SK-N-SH treated with all-trans-retinoic acid at 6 μM for 48 hours (cell line): ENCODE data around the gene SLC51B.

Experiments
- ATAC-seq: fragments of 200-7000 bp; cut with Tn5 transposase; 3 replicates; pipeline ENCODE4 v1.9.1; 2020; ENCODE audit warnings: mild to moderate bottlenecking, moderate library complexity
- ARNTL ChIP-seq: fragments of 450-650 bp; formaldehyde crosslinking; IDR thresholded peaks from 2 replicates; pipeline ENCODE4 v1.5.0; 2020; ENCODE audit warnings: low read depth, mild to moderate bottlenecking, moderate library complexity, borderline replicate concordance
- BACH2 ChIP-seq: fragments of 250-450 bp; sonication (Bioruptor Pico); IDR thresholded peaks from 2 replicates; pipeline ENCODE4 v1.9.0; 2021; ENCODE audit warnings: mild to moderate bottlenecking, borderline replicate concordance
- CSDC2 ChIP-seq: fragments of 250-450 bp; sonication (Bioruptor Pico); IDR thresholded peaks from 2 replicates; pipeline ENCODE4 v1.5.0; 2020; ENCODE audit warnings: mild to moderate bottlenecking, moderate library complexity
- ESRRG ChIP-seq: fragments of 250-450 bp; sonication (Bioruptor Pico); IDR thresholded peaks from 2 replicates; pipeline ENCODE4 v1.6.1; 2021; ENCODE audit warnings: mild to moderate bottlenecking
- GLIS3 ChIP-seq: fragments of 250-450 bp; sonication (Bioruptor Pico); IDR thresholded peaks from 2 replicates; pipeline ENCODE4 v1.5.0; 2020; ENCODE audit warnings: mild to moderate bottlenecking, moderate library complexity
- OSR1 ChIP-seq: fragments of 250-450 bp; sonication (Bioruptor Pico); IDR thresholded peaks from 2 replicates; pipeline ENCODE4 v1.8.0; 2022; ENCODE audit warnings: moderate library complexity, mild to moderate bottlenecking, inconsistent platforms
- PPARA ChIP-seq: fragments of 250-450 bp; sonication (Bioruptor Pico); IDR thresholded peaks from 2 replicates; pipeline ENCODE4 v1.5.0; 2020; ENCODE audit warnings: mild to moderate bottlenecking, borderline replicate concordance
- RARB ChIP-seq: fragments of 250-450 bp; sonication (Bioruptor Pico); IDR thresholded peaks from 2 replicates; pipeline ENCODE4 v1.8.0; 2021; ENCODE audit warnings: mild to moderate bottlenecking, moderate library complexity
- SNAI2 ChIP-seq: fragments of 250-450 bp; sonication (Bioruptor Pico); IDR thresholded peaks from 2 replicates; pipeline ENCODE4 v1.5.0; 2020; ENCODE audit warnings: mild to moderate bottlenecking, moderate library complexity
- TCF4 ChIP-seq: fragments of 250-450 bp; sonication (Bioruptor Pico); IDR thresholded peaks from 2 replicates; pipeline ENCODE4 v1.8.0; 2021; ENCODE audit warnings: mild to moderate bottlenecking, moderate library complexity, borderline replicate concordance
- TOX ChIP-seq: fragments of 250-450 bp; sonication (Bioruptor Pico); IDR thresholded peaks from 2 replicates; pipeline ENCODE4 v1.8.0; 2021; ENCODE audit warnings: mild to moderate bottlenecking, moderate library complexity, borderline replicate concordance
- ZC3H10 ChIP-seq: fragments of 250-450 bp; sonication (Bioruptor Pico); IDR thresholded peaks from 2 replicates; pipeline ENCODE4 v1.5.1; 2021; ENCODE audit warnings: mild to moderate bottlenecking, moderate library complexity
- ZFP30 ChIP-seq: fragments of 450-650 bp; formaldehyde crosslinking; IDR thresholded peaks from 2 replicates; pipeline ENCODE4 v1.5.0; 2022; ENCODE audit warnings: mild to moderate bottlenecking, moderate library complexity
- ZNF565 ChIP-seq: fragments of 450-650 bp; formaldehyde crosslinking; conservative IDR thresholded peaks from 2 replicates; pipeline ENCODE4 v1.5.0; 2020; ENCODE audit warnings: low read depth, mild to moderate bottlenecking, moderate library complexity
- ZNF70 ChIP-seq: fragments of 450-650 bp; formaldehyde crosslinking; IDR thresholded peaks from 2 replicates; pipeline ENCODE4 v1.5.0; 2020; ENCODE audit warnings: mild to moderate bottlenecking, moderate library complexity
- TF ChIP-seq, protein P1 (sequence below): fragments of 250-450 bp; sonication (Bioruptor Pico); IDR thresholded peaks from 2 replicates; pipeline ENCODE4 v1.5.1; 2020; ENCODE audit warnings: low read depth, mild to moderate bottlenecking, moderate library complexity
- TF ChIP-seq, protein P2 (sequence below): fragments of 250-450 bp; sonication (Bioruptor Pico); IDR thresholded peaks from 2 replicates; pipeline ENCODE4 v1.8.0; 2021; ENCODE audit warnings: low read depth, mild to moderate bottlenecking, moderate library complexity, borderline replicate concordance
- TF ChIP-seq, protein P3 (sequence below): fragments of 250-450 bp; sonication (Bioruptor Pico); IDR thresholded peaks from 2 replicates; pipeline ENCODE4 v1.5.1; 2021; ENCODE audit warnings: mild to moderate bottlenecking, moderate library complexity
- TF ChIP-seq, protein P4 (sequence below): fragments of 250-450 bp; sonication (Bioruptor Pico); IDR thresholded peaks from 2 replicates; pipeline ENCODE4 v1.8.0; 2020; ENCODE audit warnings: mild to moderate bottlenecking, moderate library complexity, borderline replicate concordance
- TF ChIP-seq, protein P5 (sequence below): fragments of 250-450 bp; sonication (Bioruptor Pico); IDR thresholded peaks from 2 replicates; pipeline ENCODE4 v1.5.0; 2020; ENCODE audit warnings: mild to moderate bottlenecking, moderate library complexity

SLC51B gene

DNA sequence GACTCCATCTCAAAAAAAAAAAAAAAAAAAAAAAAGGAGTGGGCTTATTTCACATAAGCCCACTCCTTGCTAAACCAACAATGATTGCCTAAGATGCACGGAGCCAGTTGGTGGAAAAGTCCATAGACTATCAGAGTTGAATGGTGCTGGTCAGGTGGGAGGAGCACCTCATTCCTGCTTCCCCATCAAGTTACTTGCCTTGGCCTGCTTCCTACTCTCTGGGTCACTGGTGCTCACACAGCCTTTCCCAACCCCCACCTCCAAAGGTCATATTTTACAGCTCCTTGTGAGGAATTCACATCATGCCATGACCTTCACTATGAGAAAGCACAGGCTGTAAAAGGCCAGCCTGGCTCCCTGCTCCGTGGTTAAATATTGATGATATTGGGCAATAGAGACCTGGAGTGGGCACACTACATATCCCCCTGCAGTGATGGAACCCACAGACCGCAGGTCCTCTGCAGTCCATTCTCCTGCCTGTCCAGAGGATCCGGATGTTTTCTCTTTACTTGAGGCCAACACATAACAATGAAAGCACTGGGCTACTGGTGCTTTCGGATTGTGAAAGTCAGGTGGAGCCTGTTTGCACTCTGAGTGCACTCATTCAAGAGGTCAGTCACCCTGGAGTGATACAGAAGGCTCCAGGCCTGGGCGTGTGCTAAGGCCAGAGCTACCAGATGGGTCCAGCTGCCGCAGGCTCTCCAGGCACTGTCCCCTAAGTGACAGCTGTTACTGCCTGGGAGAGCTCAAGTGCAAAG, at the start of gene SLC51B:
TSS of gene SLC51B (plus strand) at position 664 of the 758 bp plus-strand sequence. CDS start 4,618 bp downstream, outside the sequence.
- no peak for ATAC-seq
- TF ChIP-seq ZC3H10 (CRISPR knock-in tag) = no peak
- TF ChIP-seq ZNF565 (CRISPR knock-in tag) = no peak
- no peak for TF ChIP-seq CSDC2 (CRISPR knock-in tag)
- no peak for TF ChIP-seq ZNF70 (CRISPR knock-in tag)
- TF ChIP-seq ESRRG (CRISPR knock-in tag) = no peak
- no peak for TF ChIP-seq SNAI2 (CRISPR knock-in tag)
- TF ChIP-seq, protein P1, sequence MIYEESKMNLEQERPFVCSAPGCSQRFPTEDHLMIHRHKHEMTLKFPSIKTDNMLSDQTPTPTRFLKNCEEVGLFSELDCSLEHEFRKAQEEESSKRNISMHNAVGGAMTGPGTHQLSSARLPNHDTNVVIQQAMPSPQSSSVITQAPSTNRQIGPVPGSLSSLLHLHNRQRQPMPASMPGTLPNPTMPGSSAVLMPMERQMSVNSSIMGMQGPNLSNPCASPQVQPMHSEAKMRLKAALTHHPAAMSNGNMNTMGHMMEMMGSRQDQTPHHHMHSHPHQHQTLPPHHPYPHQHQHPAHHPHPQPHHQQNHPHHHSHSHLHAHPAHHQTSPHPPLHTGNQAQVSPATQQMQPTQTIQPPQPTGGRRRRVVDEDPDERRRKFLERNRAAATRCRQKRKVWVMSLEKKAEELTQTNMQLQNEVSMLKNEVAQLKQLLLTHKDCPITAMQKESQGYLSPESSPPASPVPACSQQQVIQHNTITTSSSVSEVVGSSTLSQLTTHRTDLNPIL = no peak
- TF ChIP-seq TCF4 (CRISPR knock-in tag) = no peak
- no peak for TF ChIP-seq PPARA (CRISPR knock-in tag)
- no peak for TF ChIP-seq ARNTL (CRISPR knock-in tag)
- no peak for TF ChIP-seq TOX
- TF ChIP-seq, protein P2, sequence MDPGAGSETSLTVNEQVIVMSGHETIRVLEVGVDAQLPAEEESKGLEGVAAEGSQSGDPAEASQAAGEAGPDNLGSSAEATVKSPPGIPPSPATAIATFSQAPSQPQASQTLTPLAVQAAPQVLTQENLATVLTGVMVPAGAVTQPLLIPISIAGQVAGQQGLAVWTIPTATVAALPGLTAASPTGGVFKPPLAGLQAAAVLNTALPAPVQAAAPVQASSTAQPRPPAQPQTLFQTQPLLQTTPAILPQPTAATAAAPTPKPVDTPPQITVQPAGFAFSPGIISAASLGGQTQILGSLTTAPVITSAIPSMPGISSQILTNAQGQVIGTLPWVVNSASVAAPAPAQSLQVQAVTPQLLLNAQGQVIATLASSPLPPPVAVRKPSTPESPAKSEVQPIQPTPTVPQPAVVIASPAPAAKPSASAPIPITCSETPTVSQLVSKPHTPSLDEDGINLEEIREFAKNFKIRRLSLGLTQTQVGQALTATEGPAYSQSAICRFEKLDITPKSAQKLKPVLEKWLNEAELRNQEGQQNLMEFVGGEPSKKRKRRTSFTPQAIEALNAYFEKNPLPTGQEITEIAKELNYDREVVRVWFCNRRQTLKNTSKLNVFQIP (CRISPR knock-in tag) = no peak
- no peak for TF ChIP-seq BACH2 (CRISPR knock-in tag)
- TF ChIP-seq, protein P3, sequence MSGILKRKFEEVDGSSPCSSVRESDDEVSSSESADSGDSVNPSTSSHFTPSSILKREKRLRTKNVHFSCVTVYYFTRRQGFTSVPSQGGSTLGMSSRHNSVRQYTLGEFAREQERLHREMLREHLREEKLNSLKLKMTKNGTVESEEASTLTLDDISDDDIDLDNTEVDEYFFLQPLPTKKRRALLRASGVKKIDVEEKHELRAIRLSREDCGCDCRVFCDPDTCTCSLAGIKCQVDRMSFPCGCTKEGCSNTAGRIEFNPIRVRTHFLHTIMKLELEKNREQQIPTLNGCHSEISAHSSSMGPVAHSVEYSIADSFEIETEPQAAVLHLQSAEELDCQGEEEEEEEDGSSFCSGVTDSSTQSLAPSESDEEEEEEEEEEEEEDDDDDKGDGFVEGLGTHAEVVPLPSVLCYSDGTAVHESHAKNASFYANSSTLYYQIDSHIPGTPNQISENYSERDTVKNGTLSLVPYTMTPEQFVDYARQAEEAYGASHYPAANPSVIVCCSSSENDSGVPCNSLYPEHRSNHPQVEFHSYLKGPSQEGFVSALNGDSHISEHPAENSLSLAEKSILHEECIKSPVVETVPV (CRISPR knock-in tag) = no peak
- TF ChIP-seq, protein P4, sequence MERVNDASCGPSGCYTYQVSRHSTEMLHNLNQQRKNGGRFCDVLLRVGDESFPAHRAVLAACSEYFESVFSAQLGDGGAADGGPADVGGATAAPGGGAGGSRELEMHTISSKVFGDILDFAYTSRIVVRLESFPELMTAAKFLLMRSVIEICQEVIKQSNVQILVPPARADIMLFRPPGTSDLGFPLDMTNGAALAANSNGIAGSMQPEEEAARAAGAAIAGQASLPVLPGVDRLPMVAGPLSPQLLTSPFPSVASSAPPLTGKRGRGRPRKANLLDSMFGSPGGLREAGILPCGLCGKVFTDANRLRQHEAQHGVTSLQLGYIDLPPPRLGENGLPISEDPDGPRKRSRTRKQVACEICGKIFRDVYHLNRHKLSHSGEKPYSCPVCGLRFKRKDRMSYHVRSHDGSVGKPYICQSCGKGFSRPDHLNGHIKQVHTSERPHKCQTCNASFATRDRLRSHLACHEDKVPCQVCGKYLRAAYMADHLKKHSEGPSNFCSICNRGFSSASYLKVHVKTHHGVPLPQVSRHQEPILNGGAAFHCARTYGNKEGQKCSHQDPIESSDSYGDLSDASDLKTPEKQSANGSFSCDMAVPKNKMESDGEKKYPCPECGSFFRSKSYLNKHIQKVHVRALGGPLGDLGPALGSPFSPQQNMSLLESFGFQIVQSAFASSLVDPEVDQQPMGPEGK (CRISPR knock-in tag) = no peak
- no peak for TF ChIP-seq RARB (CRISPR knock-in tag)
- TF ChIP-seq, protein P5, sequence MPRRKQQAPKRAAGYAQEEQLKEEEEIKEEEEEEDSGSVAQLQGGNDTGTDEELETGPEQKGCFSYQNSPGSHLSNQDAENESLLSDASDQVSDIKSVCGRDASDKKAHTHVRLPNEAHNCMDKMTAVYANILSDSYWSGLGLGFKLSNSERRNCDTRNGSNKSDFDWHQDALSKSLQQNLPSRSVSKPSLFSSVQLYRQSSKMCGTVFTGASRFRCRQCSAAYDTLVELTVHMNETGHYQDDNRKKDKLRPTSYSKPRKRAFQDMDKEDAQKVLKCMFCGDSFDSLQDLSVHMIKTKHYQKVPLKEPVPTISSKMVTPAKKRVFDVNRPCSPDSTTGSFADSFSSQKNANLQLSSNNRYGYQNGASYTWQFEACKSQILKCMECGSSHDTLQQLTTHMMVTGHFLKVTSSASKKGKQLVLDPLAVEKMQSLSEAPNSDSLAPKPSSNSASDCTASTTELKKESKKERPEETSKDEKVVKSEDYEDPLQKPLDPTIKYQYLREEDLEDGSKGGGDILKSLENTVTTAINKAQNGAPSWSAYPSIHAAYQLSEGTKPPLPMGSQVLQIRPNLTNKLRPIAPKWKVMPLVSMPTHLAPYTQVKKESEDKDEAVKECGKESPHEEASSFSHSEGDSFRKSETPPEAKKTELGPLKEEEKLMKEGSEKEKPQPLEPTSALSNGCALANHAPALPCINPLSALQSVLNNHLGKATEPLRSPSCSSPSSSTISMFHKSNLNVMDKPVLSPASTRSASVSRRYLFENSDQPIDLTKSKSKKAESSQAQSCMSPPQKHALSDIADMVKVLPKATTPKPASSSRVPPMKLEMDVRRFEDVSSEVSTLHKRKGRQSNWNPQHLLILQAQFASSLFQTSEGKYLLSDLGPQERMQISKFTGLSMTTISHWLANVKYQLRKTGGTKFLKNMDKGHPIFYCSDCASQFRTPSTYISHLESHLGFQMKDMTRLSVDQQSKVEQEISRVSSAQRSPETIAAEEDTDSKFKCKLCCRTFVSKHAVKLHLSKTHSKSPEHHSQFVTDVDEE = no peak

DNA sequence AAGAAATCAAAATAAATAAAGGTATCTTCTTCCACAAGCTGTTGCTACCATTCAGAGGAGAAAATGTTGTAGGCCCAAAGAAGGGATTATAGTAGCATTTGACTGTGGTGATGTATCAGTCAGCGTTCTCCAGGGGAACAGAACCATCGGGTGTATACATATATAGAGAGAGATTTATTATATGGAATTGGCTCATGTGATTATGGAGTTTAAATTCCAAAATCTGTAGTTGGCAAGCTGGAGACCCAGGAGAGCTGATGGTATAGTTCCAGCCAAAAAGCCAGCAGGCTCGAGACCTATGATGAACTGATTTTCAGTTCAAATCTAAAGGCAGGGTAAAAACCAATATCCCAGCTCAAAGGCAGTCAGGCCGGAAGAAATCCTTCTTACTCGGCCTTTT, 48.1 kb upstream of the SLC51B start:
- no peak for TF ChIP-seq PPARA (CRISPR knock-in tag)
- no peak for TF ChIP-seq TCF4 (CRISPR knock-in tag)
- no peak for TF ChIP-seq GLIS3 (CRISPR knock-in tag)
- TF ChIP-seq ESRRG (CRISPR knock-in tag) = no peak
- no peak for TF ChIP-seq ZFP30 (CRISPR knock-in tag)
- no peak for TF ChIP-seq RARB (CRISPR knock-in tag)
- no peak for TF ChIP-seq BACH2 (CRISPR knock-in tag)
- no peak for TF ChIP-seq SNAI2 (CRISPR knock-in tag)
- no peak for TF ChIP-seq OSR1 (CRISPR knock-in tag)
- TF ChIP-seq TOX = no peak
- no peak for ATAC-seq
